Activated CD8-positive, alpha-beta memory T cell treated with anti-CD3 and anti-CD28 coated beads for 1 hour (primary cell): ENCODE data around the gene TRAK1.

Experiments used
- DNase-seq, 2 donors: peaks; one replicate each; pipeline ENCODE4 v3.0.0-alpha.2; 2020; ENCODE audit warnings: low read depth in 1 of 2; ENCODE audit errors: extremely low read depth in 1 of 2

The TRAK1 gene

DNA sequence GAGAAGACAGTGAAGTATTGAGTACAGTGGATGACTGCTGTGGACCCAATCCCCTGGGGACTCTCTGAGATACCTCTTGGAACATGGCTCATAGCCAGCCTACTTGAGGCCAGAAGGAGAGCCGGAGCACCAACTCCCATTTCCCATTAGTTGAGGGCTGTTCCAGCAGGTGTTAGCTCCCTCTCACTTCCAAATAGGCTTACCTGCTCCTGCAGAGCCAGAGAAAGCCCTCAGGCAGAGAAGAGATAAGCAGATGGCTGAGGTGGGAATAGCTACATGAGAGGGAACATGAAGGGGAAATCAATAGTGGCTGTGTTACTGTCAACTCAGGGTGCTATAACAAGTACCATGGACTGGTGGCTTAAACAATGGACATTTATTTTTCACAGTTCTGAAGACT is 179.4 kb downstream of the TRAK1 start:
- DNase-seq, result no peak

DNA sequence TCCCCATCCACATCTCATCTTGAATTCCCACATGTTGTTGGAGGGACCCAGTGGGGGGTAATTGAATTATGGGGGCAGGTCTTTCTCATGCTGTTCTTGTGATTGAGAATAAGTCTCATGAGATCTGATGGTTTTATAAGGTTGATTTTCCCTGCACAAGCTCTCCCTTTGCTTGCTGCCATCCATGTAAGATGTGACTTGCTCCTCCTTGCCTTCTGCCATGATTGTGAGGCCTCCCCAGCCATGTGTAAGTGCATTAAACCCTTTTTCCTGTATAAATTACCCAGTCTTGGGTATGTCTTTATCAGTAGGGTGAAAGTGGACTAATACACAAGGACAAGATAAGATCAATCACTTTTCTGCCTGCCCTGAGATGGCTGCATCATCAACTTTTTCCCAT is 180.6 kb downstream of the TRAK1 start:
- DNase-seq, result no peak

DNA sequence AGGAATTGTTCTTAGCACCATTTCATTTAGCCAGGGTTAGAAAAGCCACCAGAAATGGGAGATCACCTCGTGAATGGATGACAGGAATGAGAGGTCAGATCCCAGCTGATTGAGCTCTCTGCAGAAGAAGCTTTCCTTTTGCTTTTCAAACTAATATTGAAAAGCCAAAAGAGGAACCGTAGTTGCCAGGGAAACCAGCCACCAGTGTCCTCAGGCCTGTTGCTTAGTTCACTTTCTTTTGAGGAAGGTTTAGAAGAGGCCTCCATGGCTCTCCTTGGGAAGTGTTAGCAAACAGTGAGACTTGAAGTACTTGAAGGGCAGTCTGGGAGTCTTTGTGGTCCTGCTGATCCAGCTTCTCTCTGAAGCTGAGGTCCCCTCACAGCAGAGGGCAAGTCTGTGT is 182.2 kb downstream of the TRAK1 start:
- DNase-seq, result no peak

DNA sequence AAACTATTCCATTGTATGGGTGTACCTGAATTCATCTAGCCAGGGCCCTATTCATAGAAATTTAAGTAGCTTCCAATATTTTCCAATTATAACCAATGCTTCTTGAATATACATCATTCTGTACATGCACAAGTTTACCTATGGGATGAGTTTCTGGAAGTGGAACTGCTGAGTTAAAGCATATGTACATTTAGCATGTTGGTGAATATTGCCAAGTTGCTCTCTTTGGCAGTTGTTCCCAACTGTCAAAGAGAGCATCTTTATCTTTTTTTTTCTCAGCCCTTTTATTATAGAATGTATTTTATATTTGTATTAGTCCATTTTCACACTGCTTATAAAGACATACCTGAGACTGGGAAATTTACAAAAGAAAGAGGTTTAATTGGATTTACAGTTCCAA is 183.1 kb downstream of the TRAK1 start:
- DNase-seq, result no peak

DNA sequence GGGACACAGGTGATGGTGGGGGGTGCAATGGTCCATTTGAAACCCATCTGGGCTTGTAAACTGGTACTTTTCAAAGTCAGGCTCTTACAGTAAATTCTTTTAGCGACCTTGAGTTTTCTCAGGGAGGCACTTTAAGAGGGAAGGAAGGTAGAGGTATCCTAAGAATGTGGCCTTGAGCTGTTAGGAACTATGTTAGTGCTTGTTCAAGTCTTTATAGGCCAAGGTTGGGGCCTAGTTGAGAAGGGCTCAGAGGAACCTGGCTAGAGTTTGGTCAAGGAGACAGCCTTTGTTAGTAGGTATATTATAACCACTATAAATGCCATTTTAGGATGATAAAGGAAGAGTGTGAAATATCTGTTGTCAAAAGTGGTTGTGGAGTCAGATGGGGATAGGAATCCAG is 184.1 kb downstream of the TRAK1 start:
- no peak for DNase-seq
